A549 (cell line): ENCODE data around the gene QSER1. TPM values are rescaled to one million over a fixed set of nuclear protein-coding genes. Genes with fewer than 3 reads are reported as not detected.

Experiments
- ATAC-seq, 2 experiments: fragments of 200-7000 bp in 1 of 2; fragments of >200 bp in 1 of 2; cut with Nextera tagmentation in 1 of 2; cut with Tn5 transposase in 1 of 2; 3 replicates each; pipeline versions ENCODE4 v1.8.0 to v1.9.1; 2018 to 2020; ENCODE audit warnings: mild to moderate bottlenecking in 1 of 2, moderate library complexity in 1 of 2
- CTCF ChIA-PET: fragments of 300-600 bp; sonication (Branson Sonifier 250); formaldehyde crosslinking; extraction: SDS; loops from one replicate; lab custom pipeline; 2021; ENCODE audit warnings: antibody characterized with exemption, inconsistent platforms; lab: Yijun Ruan, JAX
- POLR2A ChIA-PET: fragments of 350-600 bp; formaldehyde crosslinking; extraction: SDS; loops from one replicate; lab custom pipeline; 2021; ENCODE audit warnings: antibody characterized with exemption, inconsistent platforms; lab: Yijun Ruan, JAX
- DNase-seq, 2 experiments: peaks; one replicate each; pipeline versions ENCODE4 v3.0.0 to v3.0.0-alpha.2; 2011 to 2016; ENCODE audit warnings: low read depth in 1 of 2, low spot score in 1 of 2
- FAIRE-seq: peaks from 2 replicates; lab custom pipeline; 2011; peaks lifted over from hg19 to GRCh38; lab: Jason Lieb, UNC
- H3K27ac ChIP-seq, 2 experiments: fragments of >200 bp; sonication (Bioruptor Twin); formaldehyde crosslinking; 3 replicates each; pipeline ENCODE4 v1.5.1; 2016 to 2017
- H3K4me1 ChIP-seq: fragments of >200 bp; sonication (Bioruptor Twin); formaldehyde crosslinking; 3 replicates; pipeline ENCODE4 v1.6.1; 2016
- H3K4me2 ChIP-seq: fragments of >200 bp; sonication (Bioruptor Twin); formaldehyde crosslinking; 3 replicates; pipeline ENCODE4 v1.6.1; 2016
- H3K4me3 ChIP-seq: fragments of >200 bp; sonication (Bioruptor Twin); formaldehyde crosslinking; 3 replicates; pipeline ENCODE4 v1.5.1; 2016
- H3K9me3 ChIP-seq: fragments of >200 bp; sonication (Bioruptor Twin); formaldehyde crosslinking; 3 replicates; pipeline ENCODE4 v1.6.1; 2016
- BHLHE40 ChIP-seq: IDR thresholded peaks from 2 replicates; pipeline ENCODE4 v1.6.1; 2012; ENCODE audit warnings: low read depth, low read length, inconsistent platforms
- CBX8 ChIP-seq: fragments of 200-600 bp; sonication (generic); IDR thresholded peaks from 2 replicates; pipeline ENCODE4 v1.6.1; 2016
- CEBPB ChIP-seq, 2 experiments: fragments of >200 bp in 1 of 2; sonication (Bioruptor Twin) in 1 of 2; formaldehyde crosslinking in 1 of 2; IDR thresholded peaks; 2 replicates each; pipeline ENCODE4 v1.6.1; 2012 to 2016
- CTCF ChIP-seq: fragments of >200 bp; sonication (Bioruptor Twin); formaldehyde crosslinking; IDR thresholded peaks from 3 replicates; pipeline ENCODE4 v1.5.1; 2016
- EHF ChIP-seq: fragments of 250-450 bp; sonication (Bioruptor Pico); IDR thresholded peaks from 2 replicates; pipeline ENCODE4 v1.5.0; 2020; ENCODE audit warnings: mild to moderate bottlenecking
- EP300 ChIP-seq, 2 experiments: fragments of >200 bp; sonication (Bioruptor Twin); formaldehyde crosslinking; IDR thresholded peaks; 2 replicates in 1 of 2; 3 replicates in 1 of 2; pipeline ENCODE4 v1.6.1; 2016 to 2017
- ESRRA ChIP-seq: fragments of 150-350 bp; IDR thresholded peaks from 2 replicates; pipeline ENCODE4 v1.6.1; 2014; ENCODE audit warnings: mild to moderate bottlenecking, low read length, borderline replicate concordance
- FOSL2 ChIP-seq, 2 experiments: fragments of 450-650 bp in 1 of 2; fragments of >200 bp in 1 of 2; sonication (Bioruptor Twin) in 1 of 2; formaldehyde crosslinking; IDR thresholded peaks; 2 replicates each; pipeline versions ENCODE4 v1.5.0 to v1.6.1; 2016 to 2020; ENCODE audit warnings: mild to moderate bottlenecking in 1 of 2, moderate library complexity in 1 of 2
- FOXS1 ChIP-seq: fragments of 250-450 bp; sonication (Bioruptor Pico); IDR thresholded peaks from 2 replicates; pipeline ENCODE4 v1.5.0; 2020; ENCODE audit warnings: mild to moderate bottlenecking, moderate library complexity
- GATA3 ChIP-seq: IDR thresholded peaks from 2 replicates; pipeline ENCODE4 v1.6.1; 2012; ENCODE audit warnings: borderline replicate concordance
- HEYL ChIP-seq: fragments of 250-450 bp; sonication (Bioruptor Pico); IDR thresholded peaks from 2 replicates; pipeline ENCODE4 v1.8.0; 2021; ENCODE audit warnings: mild to moderate bottlenecking, moderate library complexity
- HOXA7 ChIP-seq: fragments of 250-450 bp; sonication (Bioruptor Pico); IDR thresholded peaks from 2 replicates; pipeline ENCODE4 v1.5.0; 2020; ENCODE audit warnings: mild to moderate bottlenecking, moderate library complexity
- HOXB13 ChIP-seq: fragments of 250-450 bp; sonication (Bioruptor Pico); IDR thresholded peaks from 2 replicates; pipeline ENCODE4 v1.5.0; 2020; ENCODE audit warnings: low read depth, mild to moderate bottlenecking, moderate library complexity
- JUN ChIP-seq, 2 experiments: fragments of >200 bp; sonication (Bioruptor Twin); formaldehyde crosslinking; IDR thresholded peaks; 2 replicates in 1 of 2; 3 replicates in 1 of 2; pipeline ENCODE4 v1.6.1; 2016 to 2017
- JUNB ChIP-seq: fragments of >200 bp; sonication (Bioruptor Twin); formaldehyde crosslinking; IDR thresholded peaks from 2 replicates; pipeline ENCODE4 v1.6.1; 2016
- KDM5A ChIP-seq: fragments of 200-600 bp; sonication (generic); IDR thresholded peaks from 2 replicates; pipeline ENCODE4 v1.6.1; 2016; ENCODE audit warnings: antibody characterized with exemption, mild to moderate bottlenecking
- MAX ChIP-seq: IDR thresholded peaks from 2 replicates; pipeline ENCODE4 v1.6.1; 2012
- MYC ChIP-seq: IDR thresholded peaks from 2 replicates; pipeline ENCODE4 v1.6.1; 2012; ENCODE audit warnings: mild to moderate bottlenecking, inconsistent platforms, low read length, improper control_type of control experiment, borderline replicate concordance
- POLR2A ChIP-seq: IDR thresholded peaks from 2 replicates; pipeline ENCODE4 v1.6.1; 2012; ENCODE audit warnings: mild to moderate bottlenecking, low read length
- POLR2AphosphoS2 ChIP-seq: conservative IDR thresholded peaks from 2 replicates; pipeline ENCODE4 v1.6.1; 2012; ENCODE audit warnings: low read length, improper control_type of control experiment, inconsistent platforms
- ZFP36 ChIP-seq: fragments of 450-650 bp; IDR thresholded peaks from 2 replicates; pipeline ENCODE4 v1.6.1; 2014; ENCODE audit warnings: borderline replicate concordance; ENCODE audit not compliant: partially characterized antibody
- WGBS: methylation state at CpG from one replicate; pipeline ENCODE4 v1.1.6; 2017; ENCODE audit errors: missing lambda C conversion rate; 5-methylcytosine and 5-hydroxymethylcytosine counted together
- polyA plus RNA-seq, 4 experiments: library from polyadenylated mRNA; depleted of rRNA in 3 of 4; stranded (reverse); fragments of >200 nt; fragmentation: RNase III in 1 of 4; extraction: RNeasy Plus Mini Kit Qiagen cat#74134 plus additional on column Dnase treatment in 1 of 4; gene quantifications; 2 replicates in 3 of 4; 3 replicates in 1 of 4; pipeline ENCODE4 v1.2.3, GENCODE V29; 2011 to 2017
- TF ChIP-seq, protein P1 (sequence below): fragments of 150-350 bp; IDR thresholded peaks from 2 replicates; pipeline ENCODE4 v1.6.1; 2014; ENCODE audit warnings: low read depth, mild to moderate bottlenecking, low read length
- TF ChIP-seq, protein P2 (sequence below): fragments of >200 bp; sonication (Bioruptor Twin); formaldehyde crosslinking; IDR thresholded peaks from 2 replicates; pipeline ENCODE4 v1.6.1; 2016

QSER1 gene
- polyA plus RNA-seq, 2 of the 4 experiments (the other 2 are of a cell fraction) = 13.2 to 27.2 TPM

DNA sequence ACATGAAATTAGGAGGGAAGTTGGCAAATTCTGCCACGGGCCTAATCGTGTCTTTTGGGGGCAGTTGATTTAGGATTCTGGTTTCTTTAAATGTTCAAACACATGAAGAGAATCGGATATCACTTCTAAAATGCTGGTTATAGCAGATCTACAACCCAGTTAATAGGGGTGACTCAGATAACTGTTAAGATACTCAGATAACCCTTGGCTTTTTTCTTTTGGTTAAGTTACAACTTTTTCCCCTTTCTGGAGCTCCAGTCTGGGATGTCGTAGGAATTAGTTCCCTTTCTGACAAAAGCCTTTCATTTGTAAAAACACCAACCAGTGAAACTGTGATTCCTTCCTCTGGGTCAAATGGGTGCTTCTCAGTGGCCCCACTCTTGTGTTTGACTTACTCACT, 124.0 kb downstream of the QSER1 start:
- no peak for DNase-seq
- H3K4me1 ChIP-seq = peaks cover 35% of the 10 kb centered on the region

GRCh38 chr11:33017478-33017877, 124.9 kb downstream of the QSER1 start:
- Histone ChIP-seq H3K4me1 (peaks cover 37% of the 10 kb centered on the region), H3K27ac (0 out of 6 replicates have a peak overlapping the region, but pooled peaks of 1 of the 2 experiments have one; percentile 34), H3K4me3 (no peak overlapping the region; the same call in 2 of the 3 replicates), H3K4me2 (peak overlapping the region; percentile 87), H3K9me3 (no peaks in the 10 kb centered on the region)
- DNase-seq (no peak), ATAC-seq (no peak), FAIRE-seq (no peak)
- 71% methylated on average over 9 of the region's 9 CpGs for WGBS
- CTCF ChIA-PET = interaction anchor here (1.1 to 2.5 kb wide), 4 partner anchors 13 to 57 kb away, joined by 3 to 12 read pairs (median 4); no protein-coding TSS in a partner anchor
- POLR2A ChIA-PET = interaction anchor here (2.6 kb wide), 1 partner anchor 22 kb away, joined by 32 read pairs; the partner anchor contains the start of gene TCP11L1
- TF ChIP-seq POLR2A = no peak

More for the DNA sequence above, 124.0 kb downstream of the QSER1 start:
- ATAC-seq (no peak), FAIRE-seq (no peak)
- Histone ChIP-seq H3K4me3 (peak overlapping the region; percentile 82), H3K4me2 (peak overlapping the region; percentile 87), H3K27ac (peak overlapping the region; percentile 76 to 90; a peak in 5 of 6 replicates), H3K9me3 (no peaks in the 10 kb centered on the region)
- POLR2A ChIA-PET = interaction anchor here (1.1 to 2.6 kb wide), 3 partner anchors 22 to 45 kb away, joined by 7 to 32 read pairs (median 7); partner anchors contain the start of gene TCP11L1
- 61% methylated on average over 4 of the region's 4 CpGs for WGBS
- TF ChIP-seq, protein P1, sequence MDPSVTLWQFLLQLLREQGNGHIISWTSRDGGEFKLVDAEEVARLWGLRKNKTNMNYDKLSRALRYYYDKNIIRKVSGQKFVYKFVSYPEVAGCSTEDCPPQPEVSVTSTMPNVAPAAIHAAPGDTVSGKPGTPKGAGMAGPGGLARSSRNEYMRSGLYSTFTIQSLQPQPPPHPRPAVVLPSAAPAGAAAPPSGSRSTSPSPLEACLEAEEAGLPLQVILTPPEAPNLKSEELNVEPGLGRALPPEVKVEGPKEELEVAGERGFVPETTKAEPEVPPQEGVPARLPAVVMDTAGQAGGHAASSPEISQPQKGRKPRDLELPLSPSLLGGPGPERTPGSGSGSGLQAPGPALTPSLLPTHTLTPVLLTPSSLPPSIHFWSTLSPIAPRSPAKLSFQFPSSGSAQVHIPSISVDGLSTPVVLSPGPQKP = no peak
- TF ChIP-seq EP300 (IDR thresholded peaks at IDR 0.05) = no peak
- TF ChIP-seq KDM5A = no peak
- no peak for TF ChIP-seq HOXA7 (CRISPR knock-in tag)
- TF ChIP-seq HEYL (CRISPR knock-in tag) = no peak
- TF ChIP-seq JUN (IDR thresholded peaks at IDR 0.05) = no peak
- no peak for TF ChIP-seq MYC
- TF ChIP-seq ESRRA = no peak
- TF ChIP-seq MAX = no peak
- TF ChIP-seq POLR2AphosphoS2 = no peak
- no peak for TF ChIP-seq FOXS1 (CRISPR knock-in tag)
- no peak for TF ChIP-seq HOXB13 (CRISPR knock-in tag)
- no peak for TF ChIP-seq BHLHE40
- no peak for TF ChIP-seq JUNB
- TF ChIP-seq FOSL2 (IDR thresholded peaks at IDR 0.05) = no peak
- no peak for TF ChIP-seq FOSL2 (CRISPR knock-in tag; IDR thresholded peaks at IDR 0.05)
- TF ChIP-seq ZFP36 = no peak
- TF ChIP-seq GATA3 = no peak
- TF ChIP-seq, protein P2, sequence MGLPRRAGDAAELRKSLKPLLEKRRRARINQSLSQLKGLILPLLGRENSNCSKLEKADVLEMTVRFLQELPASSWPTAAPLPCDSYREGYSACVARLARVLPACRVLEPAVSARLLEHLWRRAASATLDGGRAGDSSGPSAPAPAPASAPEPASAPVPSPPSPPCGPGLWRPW = no peak
- no peak for TF ChIP-seq CBX8
- no peak for TF ChIP-seq CEBPB (IDR thresholded peaks at IDR 0.05)
- CTCF ChIA-PET = interaction anchor here (1.1 to 2.5 kb wide), 8 partner anchors 9 to 57 kb away, joined by 3 to 12 read pairs (median 4); no protein-coding TSS in a partner anchor

DNA sequence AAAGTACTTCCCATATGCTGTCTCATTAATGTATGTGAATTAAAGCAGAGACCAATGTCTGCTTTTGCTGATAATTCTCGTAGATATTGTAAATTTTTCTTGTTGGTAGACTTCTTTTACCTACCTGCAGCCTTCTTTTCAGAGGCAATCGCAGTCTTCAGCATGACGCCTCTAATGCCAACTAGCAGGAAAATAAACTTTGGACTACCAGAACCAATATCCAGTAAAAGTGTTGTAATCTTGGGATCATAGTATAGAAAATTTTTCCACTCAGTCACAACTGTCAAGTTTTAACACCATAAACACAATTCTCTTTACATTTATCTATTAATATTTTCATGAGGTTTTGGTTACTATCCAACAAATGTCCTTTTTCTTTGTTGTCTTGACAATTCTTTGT, 125.4 kb downstream of the QSER1 start:
- Histone ChIP-seq H3K4me2 (peak overlapping the region; percentile 87), H3K9me3 (no peaks in the 10 kb centered on the region), H3K4me3 (no peak overlapping the region), H3K27ac (no peak overlapping the region), H3K4me1 (peaks cover 37% of the 10 kb centered on the region)
- FAIRE-seq = no peak
- CTCF ChIA-PET = interaction anchor here (1.1 to 1.2 kb wide), 2 partner anchors 16 to 49 kb away, joined by 3 to 6 read pairs; no protein-coding TSS in a partner anchor
- POLR2A ChIA-PET = interaction anchor here (2.6 kb wide), 1 partner anchor 21 kb away, joined by 32 read pairs; the partner anchor contains the start of gene TCP11L1
- WGBS = 92% methylated on average over 3 of the region's 3 CpGs
- no peak for DNase-seq
- TF ChIP-seq CTCF (no peak), EHF (CRISPR knock-in tag) (no peak), HOXB13 (CRISPR knock-in tag) (no peak)
- no peak for ATAC-seq
